ENCODE results near the gene DNAJB1.
"Not testable (repeated sequence)": the region's sequence is repeated elsewhere in the genome, so short reads cannot be mapped to it uniquely, and the experiment has no call there.

The DNAJB1 gene

DNA sequence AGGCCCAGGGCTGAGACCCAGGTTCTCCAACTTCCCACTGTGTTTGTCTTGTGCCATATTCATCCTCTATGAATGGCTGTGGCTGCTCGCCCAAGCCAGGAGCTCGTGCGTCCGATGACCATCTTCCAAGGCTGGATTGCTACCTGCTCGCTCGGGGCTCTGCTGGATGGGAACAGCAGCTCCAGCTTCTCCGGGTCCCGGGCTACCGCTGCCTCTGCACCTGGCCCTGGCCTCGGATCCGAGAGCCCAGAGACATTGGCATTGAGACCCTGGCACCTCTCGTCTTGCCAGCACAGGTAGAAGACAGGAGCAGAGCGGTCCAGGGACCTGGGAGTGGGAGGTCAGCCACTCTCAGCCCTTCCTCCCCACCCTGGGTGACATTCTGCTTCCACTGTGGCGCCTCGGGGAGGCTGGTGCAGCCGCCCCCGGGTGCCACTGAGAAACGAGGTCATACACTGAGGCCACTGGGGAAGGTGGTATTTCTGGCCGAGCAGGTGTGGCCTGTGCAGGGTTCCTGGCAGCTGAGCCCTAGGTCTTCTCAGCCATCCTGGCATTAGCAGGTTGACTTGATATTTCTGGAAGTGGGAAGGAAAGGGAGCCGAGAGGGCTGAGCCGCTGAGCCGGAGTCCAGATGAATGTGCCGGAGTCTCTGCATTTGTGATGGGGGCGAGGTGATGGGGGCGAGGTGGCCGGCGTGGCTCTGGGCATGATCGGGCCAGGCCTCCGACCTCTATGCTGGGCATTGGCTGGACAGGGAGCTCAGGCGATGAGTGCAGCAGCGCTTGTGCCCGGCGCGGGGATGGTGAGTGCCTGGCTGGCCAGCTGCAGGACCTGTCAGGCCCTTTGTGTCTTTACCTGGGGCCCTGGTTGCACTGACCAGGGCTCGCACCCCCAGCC, 35.1 kb upstream of the DNAJB1 start:
- DNase-seq (ENCODE audit: low read depth), result no peak

DNA sequence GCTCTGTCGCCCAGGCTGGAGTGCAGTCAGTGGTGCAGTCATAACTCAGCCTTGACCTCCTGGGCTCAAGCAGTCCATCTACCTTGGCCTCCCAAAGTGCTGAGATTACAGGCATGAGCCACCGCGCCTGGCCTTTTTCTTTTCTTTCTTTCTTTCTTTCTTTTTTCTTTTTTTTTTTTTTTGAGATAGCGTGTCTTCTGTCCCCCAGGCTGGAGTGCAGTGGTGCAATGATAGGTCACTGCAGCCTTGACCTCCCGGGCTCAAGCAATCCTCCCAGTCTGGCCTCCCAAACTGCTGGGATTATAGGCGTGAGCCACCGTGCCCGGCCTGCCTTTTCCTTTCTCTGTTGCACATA, 33.8 kb upstream of the DNAJB1 start:
- not testable (repeated sequence) for DNase-seq (ENCODE audit: low read depth)

GRCh38 chr19:14551134-14552005, 33.2 kb upstream of the DNAJB1 start:
- peak; percentile 43 for DNase-seq (ENCODE audit: low read depth)

GRCh38 chr19:14550201-14550754, 32.1 kb upstream of the DNAJB1 start:
- DNase-seq (ENCODE audit: low read depth), result no peak

- DNase-seq (ENCODE audit: low read depth), result no peak
Measured at GRCh38 chr19:14545716-14546082, 27.5 kb upstream of the DNAJB1 start.

DNA sequence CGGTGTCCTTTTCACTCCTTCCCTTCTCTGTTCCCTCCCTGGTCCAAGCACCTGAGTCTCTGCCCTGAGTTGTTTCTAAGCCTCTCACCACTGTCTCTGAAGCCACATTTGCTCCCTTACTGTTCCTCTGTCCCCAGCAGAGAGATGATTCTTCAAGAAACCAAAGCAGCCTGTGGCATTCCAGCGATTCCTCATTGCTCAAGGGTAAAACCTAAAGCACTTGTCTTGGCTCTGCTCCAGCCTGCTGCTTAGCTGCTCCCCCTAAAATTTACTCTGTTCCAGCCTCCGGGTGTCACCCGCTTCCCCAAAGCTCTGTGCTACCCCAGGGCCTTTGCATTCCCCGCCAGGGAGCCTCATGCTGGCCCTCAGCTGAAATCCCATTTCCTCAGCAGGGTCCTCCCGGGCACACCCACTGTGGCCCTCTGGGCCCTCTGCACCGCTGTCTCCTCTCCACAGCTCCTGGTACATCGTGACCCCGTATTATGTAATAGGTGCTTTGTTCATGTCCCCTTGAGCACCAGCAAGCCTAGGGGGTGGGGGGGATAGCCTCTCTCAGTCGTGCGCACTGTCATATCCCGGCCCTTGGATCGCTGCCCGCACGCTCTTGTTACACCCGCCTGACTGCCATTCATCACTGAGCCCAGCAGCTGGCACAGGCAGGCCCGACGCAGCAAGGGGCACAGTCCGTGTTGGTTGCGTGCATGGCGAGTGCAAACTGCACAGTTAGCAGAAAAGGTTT, 26.9 kb upstream of the DNAJB1 start:
- no peak for DNase-seq (ENCODE audit: low read depth)

GRCh38 chr19:14544047-14544446, 25.9 kb upstream of the DNAJB1 start:
- no peak for DNase-seq (ENCODE audit: low read depth)

DNA sequence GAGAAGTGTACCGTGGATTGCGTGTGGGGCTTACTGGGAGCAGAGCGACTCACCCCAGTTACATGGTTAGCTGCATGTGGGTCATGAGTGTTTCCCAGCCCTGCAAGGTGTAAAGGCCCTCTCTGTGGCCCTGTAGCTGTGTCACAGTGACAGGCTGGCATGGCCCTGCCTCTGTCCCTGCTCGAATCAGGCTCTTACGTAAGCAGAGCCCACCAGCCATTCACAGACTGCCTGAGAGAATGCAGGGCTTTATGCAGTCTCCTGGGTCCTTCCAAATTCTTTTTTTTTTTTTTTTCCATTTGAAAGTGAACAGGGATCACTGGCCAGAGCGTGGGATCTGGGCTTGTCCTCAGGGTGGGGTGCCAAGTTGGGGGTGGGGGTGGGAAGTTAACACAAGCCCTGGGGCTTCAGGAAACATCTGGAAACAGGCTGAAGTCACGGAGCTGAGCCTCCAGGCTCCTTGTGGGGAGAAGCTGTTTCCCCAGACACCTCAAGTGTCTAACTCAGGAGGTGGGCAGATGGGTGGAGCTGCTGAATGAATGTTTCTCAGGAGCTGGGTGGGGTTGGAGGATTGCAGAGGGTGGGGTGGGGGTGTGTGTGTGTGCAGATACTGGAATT, 24.6 kb upstream of the DNAJB1 start:
- DNase-seq (ENCODE audit: low read depth), result peak; percentile 43

DNA sequence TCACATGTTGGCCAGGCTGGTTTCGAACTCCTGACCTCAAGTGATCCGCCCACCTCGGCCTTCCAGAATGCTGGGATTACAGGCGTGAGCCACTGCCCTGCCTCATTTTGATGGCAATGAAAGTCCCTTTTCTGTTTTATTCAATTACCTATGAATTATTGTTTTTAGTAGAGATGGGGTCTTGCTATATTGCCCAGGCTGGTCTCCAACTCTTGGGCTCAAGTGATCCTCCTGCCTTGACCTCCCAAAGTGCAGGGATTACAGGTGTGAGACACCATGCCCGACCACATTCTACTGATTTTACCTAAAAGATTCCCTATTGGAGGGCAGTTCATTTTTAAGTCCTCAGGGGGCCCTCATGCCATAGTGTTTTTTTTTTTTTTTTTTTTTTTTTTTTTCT, 23.8 kb upstream of the DNAJB1 start:
- not testable (repeated sequence) for DNase-seq (ENCODE audit: low read depth)

- DNase-seq (ENCODE audit: low read depth), result no peak
Measured at GRCh38 chr19:14540741-14541525, 22.7 kb upstream of the DNAJB1 start.

DNA sequence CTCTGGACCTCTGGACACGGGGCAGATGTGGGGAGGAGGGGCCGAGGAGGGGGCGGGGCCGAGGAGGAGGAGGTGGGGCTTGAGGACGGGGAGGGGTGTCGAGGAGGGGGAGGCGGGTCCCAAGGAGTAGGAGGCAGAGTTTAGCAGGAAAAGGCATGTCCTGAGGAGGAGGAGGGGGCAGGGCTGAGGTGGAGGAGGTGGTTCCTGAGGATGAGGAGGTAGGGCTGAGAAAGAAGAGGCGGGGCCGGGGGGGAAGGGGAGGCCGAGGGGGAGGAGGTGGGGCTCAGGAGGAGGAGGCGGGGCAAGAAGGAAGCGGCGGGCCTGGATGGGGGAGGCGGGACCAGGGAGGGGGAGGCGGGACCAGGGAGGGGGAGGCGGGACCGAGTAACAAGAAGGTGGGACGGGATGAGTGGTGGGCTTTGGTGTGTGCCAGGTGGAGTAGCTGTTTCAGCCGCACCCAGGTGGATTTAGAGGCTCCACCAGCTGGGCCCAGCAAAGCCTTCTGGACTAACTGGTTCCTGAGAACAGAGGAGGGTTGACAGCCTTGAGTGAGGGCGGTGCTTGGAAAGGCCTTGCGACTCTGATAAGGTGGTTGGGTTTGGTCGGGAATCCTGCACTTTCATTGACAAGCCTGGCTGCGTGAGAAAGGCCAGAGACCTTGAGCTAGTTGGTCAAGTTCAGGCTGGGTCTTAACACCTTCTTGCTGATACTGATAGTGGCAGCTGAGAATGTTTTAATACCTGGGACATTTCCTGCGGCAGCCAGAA, 18.9 kb upstream of the DNAJB1 start:
- peak; percentile 55 for DNase-seq (ENCODE audit: low read depth)

DNA sequence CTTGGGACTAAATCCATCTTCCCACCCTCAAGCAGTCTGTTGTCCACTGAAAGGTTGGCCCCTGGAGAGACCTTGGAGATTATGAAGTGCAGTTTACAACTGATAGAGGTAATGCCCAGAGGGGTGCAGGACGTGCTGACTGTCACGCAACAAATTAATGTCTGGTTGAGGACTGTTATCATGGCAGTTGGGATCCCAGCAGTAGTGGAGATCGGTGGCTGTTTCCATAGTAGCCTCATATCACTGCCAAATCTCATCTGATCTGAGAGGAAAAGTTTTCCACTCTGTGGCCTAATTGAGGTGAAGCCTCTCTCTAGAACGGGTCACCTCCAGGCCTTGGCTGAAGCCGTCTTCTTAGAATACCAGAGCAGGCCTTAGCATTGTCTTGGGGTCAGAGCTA, 15.3 kb upstream of the DNAJB1 start:
- no peak for DNase-seq (ENCODE audit: low read depth)

GRCh38 chr19:14530506-14530905, 12.3 kb upstream of the DNAJB1 start:
- no peak for DNase-seq (ENCODE audit: low read depth)

- DNase-seq (ENCODE audit: low read depth), result peak; percentile 23
Measured at GRCh38 chr19:14530005-14530348, 11.8 kb upstream of the DNAJB1 start.

GRCh38 chr19:14529254-14530004, 11.2 kb upstream of the DNAJB1 start, which contains the start of gene TECR:
Gene TECR (plus strand): TSS chr19:14529594. CDS start chr19:14529697, 103 bp downstream.
- DNase-seq (ENCODE audit: low read depth), result peak; percentile 100

- no peak for DNase-seq (ENCODE audit: low read depth)
Measured at GRCh38 chr19:14528419-14529253, 10.4 kb upstream of the DNAJB1 start.

DNA sequence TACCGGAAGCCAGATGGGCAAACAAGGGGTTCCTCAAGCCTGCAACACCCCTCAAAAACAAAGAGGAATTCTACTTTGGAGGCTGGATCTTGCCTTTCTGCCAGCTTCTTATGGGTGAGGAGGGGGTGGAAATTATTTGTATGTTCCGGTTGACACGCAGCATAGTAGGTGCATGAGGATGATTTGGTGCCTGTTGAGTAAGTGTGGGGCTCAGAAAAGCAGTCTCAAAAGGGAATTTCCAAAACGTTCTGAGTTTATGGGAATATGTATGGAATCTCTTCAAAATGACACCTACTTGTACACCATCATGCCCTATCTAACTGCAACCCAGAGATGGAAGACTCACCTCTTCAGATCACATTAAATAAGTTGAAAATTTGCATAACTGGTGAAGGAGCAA, 8.2 kb upstream of the DNAJB1 start:
- no peak for DNase-seq (ENCODE audit: low read depth)

DNA sequence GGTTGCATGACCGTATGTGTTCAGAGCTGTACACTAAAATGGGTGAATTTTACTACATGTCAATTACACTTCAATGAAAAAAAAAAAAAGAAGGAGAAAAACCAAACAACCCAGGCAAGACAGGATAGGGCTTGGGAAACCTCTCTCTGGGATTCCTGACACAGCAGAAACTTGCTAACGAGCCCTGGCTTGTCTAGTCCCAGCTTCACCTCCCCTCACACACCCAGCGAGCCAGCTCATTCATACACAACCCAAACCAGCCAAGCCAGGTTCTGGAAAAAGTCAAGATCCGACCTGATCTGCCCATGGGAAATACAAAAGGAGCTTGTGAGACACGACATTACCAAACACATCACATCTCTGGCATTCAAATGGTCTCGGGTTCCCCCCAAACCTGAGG, 7.5 kb upstream of the DNAJB1 start:
- DNase-seq (ENCODE audit: low read depth), result no peak

Data from ELR (cell line).